AG04450 (cell line): ENCODE measurements around the gene KCNE1. TPM values are rescaled to one million over a fixed set of nuclear protein-coding genes. Genes with fewer than 3 reads are reported as not detected.

Experiments used
- CTCF ChIA-PET: fragments of 300-600, 350-600 bp; formaldehyde crosslinking; extraction: SDS; loops from one replicate; lab custom pipeline; 2022; ENCODE audit warnings: antibody characterized with exemption, inconsistent platforms; lab: Charles Lee
- POLR2A ChIA-PET: fragments of 350-600 bp; formaldehyde crosslinking; extraction: SDS; loops from one replicate; lab custom pipeline; 2021; ENCODE audit warnings: antibody characterized with exemption, inconsistent platforms; lab: Yijun Ruan, JAX
- DNase-seq: peaks from one replicate; pipeline ENCODE4 v3.0.0-alpha.2; 2011; ENCODE audit warnings: low read depth, low spot score
- H3K27ac ChIP-seq: one replicate; pipeline ENCODE4 v1.5.1; 2012; ENCODE audit warnings: low read depth, low read length, control low read depth
- H3K27me3 ChIP-seq: one replicate; pipeline ENCODE4 v1.6.0; 2012; ENCODE audit warnings: low read length; ENCODE audit not compliant: control insufficient read depth, insufficient read depth
- H3K4me3 ChIP-seq: 2 replicates; pipeline ENCODE4 v1.5.1; 2011; ENCODE audit warnings: mild to moderate bottlenecking, low read depth, low read length, control low read depth
- H3K9me3 ChIP-seq: 2 replicates; pipeline ENCODE4 v1.5.1; 2012; ENCODE audit warnings: low read length; ENCODE audit not compliant: control insufficient read depth, insufficient read depth
- polyA plus RNA-seq: library from polyadenylated mRNA; depleted of rRNA; stranded (reverse); fragments of >200 nt; gene quantifications from 2 replicates; pipeline ENCODE4 v1.2.3, GENCODE V29; 2011
- TF ChIP-seq, protein P1 (sequence below): IDR thresholded peaks from 2 replicates; pipeline ENCODE4 v1.5.1; 2011; ENCODE audit warnings: low read depth, low read length, control low read depth, inconsistent platforms

Gene KCNE1
- polyA plus RNA-seq, 1 experiment = 0.38 TPM

DNA sequence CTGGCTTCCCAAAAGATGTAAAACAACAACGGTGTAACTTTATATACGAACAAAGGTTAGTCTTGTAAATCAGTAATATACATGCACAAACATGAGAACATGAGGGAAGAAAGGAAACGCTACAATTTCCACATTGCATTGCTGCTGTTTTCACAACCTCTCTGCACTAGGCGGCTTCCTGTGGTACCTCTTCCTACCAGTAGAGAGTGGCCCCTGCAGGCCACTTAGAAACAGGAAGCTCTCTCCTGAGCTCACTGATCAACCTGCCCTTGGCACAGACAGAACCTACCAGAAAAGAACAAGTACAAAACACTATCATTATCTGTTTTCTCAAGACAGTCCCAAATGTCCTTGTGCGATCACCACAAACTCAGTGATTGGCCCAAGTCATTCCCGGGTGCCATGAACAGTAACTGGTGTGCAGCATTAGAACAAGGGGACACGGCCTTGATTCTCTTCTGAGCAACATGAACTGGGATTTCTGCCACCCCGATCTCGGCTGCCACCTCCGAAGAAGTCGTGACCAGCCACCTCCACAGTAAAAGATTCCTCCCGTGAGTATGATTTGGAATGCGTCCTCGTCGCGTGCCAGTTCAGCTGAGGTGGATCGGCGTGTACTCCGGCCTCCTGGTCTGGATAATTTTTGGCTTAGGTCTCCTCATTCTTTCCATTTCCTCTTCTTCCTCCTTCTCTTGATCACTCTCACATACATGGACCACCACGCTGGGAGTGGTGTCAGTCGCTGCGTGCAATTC lies 5.7 kb upstream of the KCNE1 start:
- TF ChIP-seq, protein P1, sequence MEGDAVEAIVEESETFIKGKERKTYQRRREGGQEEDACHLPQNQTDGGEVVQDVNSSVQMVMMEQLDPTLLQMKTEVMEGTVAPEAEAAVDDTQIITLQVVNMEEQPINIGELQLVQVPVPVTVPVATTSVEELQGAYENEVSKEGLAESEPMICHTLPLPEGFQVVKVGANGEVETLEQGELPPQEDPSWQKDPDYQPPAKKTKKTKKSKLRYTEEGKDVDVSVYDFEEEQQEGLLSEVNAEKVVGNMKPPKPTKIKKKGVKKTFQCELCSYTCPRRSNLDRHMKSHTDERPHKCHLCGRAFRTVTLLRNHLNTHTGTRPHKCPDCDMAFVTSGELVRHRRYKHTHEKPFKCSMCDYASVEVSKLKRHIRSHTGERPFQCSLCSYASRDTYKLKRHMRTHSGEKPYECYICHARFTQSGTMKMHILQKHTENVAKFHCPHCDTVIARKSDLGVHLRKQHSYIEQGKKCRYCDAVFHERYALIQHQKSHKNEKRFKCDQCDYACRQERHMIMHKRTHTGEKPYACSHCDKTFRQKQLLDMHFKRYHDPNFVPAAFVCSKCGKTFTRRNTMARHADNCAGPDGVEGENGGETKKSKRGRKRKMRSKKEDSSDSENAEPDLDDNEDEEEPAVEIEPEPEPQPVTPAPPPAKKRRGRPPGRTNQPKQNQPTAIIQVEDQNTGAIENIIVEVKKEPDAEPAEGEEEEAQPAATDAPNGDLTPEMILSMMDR = peak; percentile 26
- Histone ChIP-seq H3K9me3 (no peaks in the 10 kb centered on the region; the same call in 1 of the 2 replicates), H3K27me3 (no peaks in the 10 kb centered on the region), H3K27ac (no peak overlapping the region), H3K4me3 (no peak overlapping the region)
- ChIA-PET POLR2A (interaction anchor here (0.5 to 1.8 kb wide), 2 partner anchors 9 to 29 kb away, joined by 5 to 8 read pairs; no protein-coding TSS in a partner anchor), CTCF (interaction anchor here (3.2 kb wide), 1 partner anchor 85 kb away, joined by 18 read pairs; no protein-coding TSS in a partner anchor)
- DNase-seq = no peak

- no peak overlapping the region for H3K4me3 ChIP-seq
- ChIA-PET POLR2A (interaction anchor here (1.8 kb wide), 1 partner anchor 10 kb away, joined by 8 read pairs; no protein-coding TSS in a partner anchor), CTCF (interaction anchor here (3.2 kb wide), 1 partner anchor 86 kb away, joined by 18 read pairs; no protein-coding TSS in a partner anchor)
- H3K27ac ChIP-seq = no peak overlapping the region
- no peak for DNase-seq
- TF ChIP-seq, protein P1 = no peak
- no peaks in the 10 kb centered on the region; the same call in 1 of the 2 replicates for H3K9me3 ChIP-seq
- H3K27me3 ChIP-seq = no peaks in the 10 kb centered on the region
Measured at GRCh38 chr21:34517039-34517438, 5.0 kb upstream of the KCNE1 start.

DNA sequence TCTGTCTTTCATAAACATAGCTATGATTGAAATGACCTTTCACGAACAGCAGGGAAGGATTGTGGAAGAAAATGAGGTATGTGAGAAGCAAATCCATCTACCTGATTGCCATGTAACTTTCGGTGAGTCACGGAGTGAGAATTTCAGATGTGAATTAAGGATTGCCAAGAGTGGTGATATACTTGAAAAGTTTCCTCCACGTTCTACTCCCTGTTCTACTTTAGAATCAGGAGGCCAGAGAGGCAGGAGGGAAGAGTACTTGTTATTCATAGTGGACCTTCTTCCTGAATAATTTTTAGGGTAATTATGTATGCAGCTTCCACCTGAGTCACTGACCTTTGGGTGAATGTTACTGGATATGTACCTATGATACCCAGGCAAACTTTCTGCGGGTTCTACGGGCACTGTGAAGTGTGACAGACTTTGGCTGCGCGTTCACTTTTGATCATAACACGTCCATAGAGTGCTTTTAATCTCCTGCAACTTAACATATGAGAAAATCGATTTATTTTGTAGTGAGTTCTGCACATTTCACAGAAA lies 2.6 kb upstream of the KCNE1 start:
- ChIA-PET POLR2A (interaction anchor here (1.7 kb wide), 1 partner anchor 11 kb away, joined by 4 read pairs; no protein-coding TSS in a partner anchor), CTCF (interaction anchor here (0.9 to 3.2 kb wide), 2 partner anchors 68 to 88 kb away, joined by 3 to 18 read pairs; no protein-coding TSS in a partner anchor)
- DNase-seq = no peak
- TF ChIP-seq, protein P1 = no peak
- no peak overlapping the region for H3K27ac ChIP-seq
- H3K9me3 ChIP-seq = no peaks in the 10 kb centered on the region
- H3K4me3 ChIP-seq = no peak overlapping the region
- H3K27me3 ChIP-seq = no peaks in the 10 kb centered on the region

DNA sequence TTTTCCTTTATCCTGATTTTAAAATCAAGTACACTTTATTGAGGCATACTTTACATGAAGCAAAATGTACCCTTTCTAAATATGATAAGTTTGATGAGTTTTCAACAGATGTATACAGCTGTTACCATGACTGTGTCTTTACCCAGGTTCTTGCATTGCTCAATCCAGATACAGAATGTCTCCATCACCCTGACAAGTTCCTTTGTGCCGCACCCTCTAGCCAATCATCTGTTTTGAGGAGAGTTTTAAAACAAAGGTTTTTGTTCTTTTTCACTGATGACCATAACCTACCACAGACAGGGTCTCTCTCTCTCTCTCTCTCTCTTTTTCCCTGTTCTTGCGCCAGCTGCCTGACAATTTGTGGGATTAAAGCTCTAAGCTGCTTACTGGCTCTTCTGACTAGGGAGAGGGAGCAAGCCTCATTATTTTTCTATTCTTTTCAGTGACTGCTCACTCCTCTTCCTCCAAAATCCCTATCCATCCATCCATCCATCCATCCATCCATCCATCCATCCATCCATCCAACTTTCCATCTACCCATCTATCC lies 1.2 kb upstream of the KCNE1 start:
- no peak for DNase-seq
- TF ChIP-seq, protein P1 = no peak
- Histone ChIP-seq H3K9me3 (no peaks in the 10 kb centered on the region), H3K27me3 (no peaks in the 10 kb centered on the region), H3K27ac (no peak overlapping the region), H3K4me3 (no peak overlapping the region)
- CTCF ChIA-PET = no interaction called here
- POLR2A ChIA-PET = no interaction called here
